Hair follicular keratinocyte (primary cell): Measurements from ENCODE around the gene CYB5R3. TPM values are rescaled to one million over a fixed set of nuclear protein-coding genes. Genes with fewer than 3 reads are reported as not detected.

Experiments used
- total RNA-seq: library from RNA; depleted of rRNA; stranded (reverse); fragments of >200 nt; gene quantifications from 2 replicates; pipeline ENCODE4 v1.2.3, GENCODE V29; 2015

Gene CYB5R3
- 97.3 and 111 TPM in 2 replicates for total RNA-seq

GRCh38 chr22:42649246-42650099 lies at the start of gene CYB5R3:
Gene CYB5R3, minus strand, starts transcription at chr22:42649392. Its CDS starts 77 bp downstream, at chr22:42649315.

DNA sequence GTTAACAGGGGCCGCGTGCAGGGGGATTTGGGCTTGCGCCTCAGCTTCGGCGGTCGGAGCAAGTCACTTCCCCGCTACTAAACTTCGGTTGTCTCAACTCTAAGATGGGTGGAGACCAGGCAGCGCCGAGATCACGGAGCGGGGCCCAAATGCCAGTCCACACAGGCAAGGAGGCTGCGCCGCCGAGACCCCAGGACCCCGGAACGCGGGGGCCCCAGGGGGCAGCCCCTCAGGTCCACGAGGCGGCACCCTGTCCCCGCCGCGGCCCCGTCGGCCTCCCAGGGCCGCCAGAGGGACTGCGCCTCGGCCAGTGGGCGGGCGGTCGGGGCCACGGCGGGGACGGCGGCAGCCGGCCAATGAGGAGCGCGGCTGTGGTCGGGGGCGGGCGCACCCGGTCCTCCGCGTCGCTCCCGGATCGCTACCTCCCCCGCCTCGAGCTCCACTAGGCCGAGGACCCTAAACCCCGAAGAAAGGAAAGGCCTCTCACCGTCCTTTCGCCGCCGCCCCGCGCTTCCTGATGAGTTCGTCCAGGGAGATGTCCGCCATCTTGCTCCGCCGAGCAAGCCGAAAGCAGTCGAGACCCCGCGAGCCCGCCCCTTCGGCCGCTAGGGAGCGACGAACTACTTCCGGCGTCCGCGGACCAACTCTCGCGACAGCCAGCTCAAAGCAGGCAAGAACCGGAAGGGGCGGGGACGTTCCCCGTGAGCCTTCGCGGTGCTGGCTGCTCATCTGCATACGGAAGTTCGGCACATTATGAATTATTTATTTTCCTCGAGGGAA lies 34.7 kb downstream of the CYB5R3 start, which contains the start of gene POLDIP3:
Gene POLDIP3, minus strand, starts transcription at position 572 of the 780 bp plus-strand sequence. Its CDS starts 26 bp downstream, at position 546.

Other genes with a start within 250 kb of the CYB5R3 start
- gene NFAM1, start 217.0 kb downstream of the CYB5R3 start, total RNA-seq = 0.08 TPM in 1 of 2 replicates, not detected in the other
- 26.3 and 52.1 TPM in 2 replicates for gene RRP7A, start 129.6 kb downstream of the CYB5R3 start, total RNA-seq
- 1.4 and 2.3 TPM in 2 replicates for gene SERHL2, start 95.4 kb downstream of the CYB5R3 start, total RNA-seq
- 22.5 and 28.9 TPM in 2 replicates for gene POLDIP3, start 34.5 kb downstream of the CYB5R3 start, total RNA-seq
- gene ATP5MGL, start 8.8 kb downstream of the CYB5R3 start, total RNA-seq = not detected in 2 replicates
- 5.4 and 9.9 TPM in 2 replicates for gene A4GALT, start 71.5 kb upstream of the CYB5R3 start, total RNA-seq
- gene ARFGAP3, start 207.9 kb upstream of the CYB5R3 start, total RNA-seq = 35.1 and 40.4 TPM in 2 replicates